IPS DF 6.9 (cell line): ENCODE results near the gene DOK1.

Source experiments
- DNase-seq: peaks from one replicate; pipeline ENCODE4 v3.0.0-alpha.2; 2013; ENCODE audit warnings: low read depth, low spot score
- H3K27ac ChIP-seq: one replicate; pipeline ENCODE4 v1.5.1; 2013; ENCODE audit warnings: low read length, control low read depth
- H3K27me3 ChIP-seq: 2 replicates; pipeline ENCODE4 v1.6.1; 2013; ENCODE audit warnings: mild to moderate bottlenecking, low read length; ENCODE audit not compliant: control insufficient read depth, insufficient read depth
- H3K36me3 ChIP-seq: 2 replicates; pipeline ENCODE4 v1.6.1; 2013; ENCODE audit warnings: low read length; ENCODE audit not compliant: control insufficient read depth, insufficient read depth
- H3K4me1 ChIP-seq: 2 replicates; pipeline ENCODE4 v1.6.1; 2013; ENCODE audit warnings: low read length; ENCODE audit not compliant: control insufficient read depth, insufficient read depth
- H3K4me3 ChIP-seq: 2 replicates; pipeline ENCODE4 v1.5.1; 2013; ENCODE audit warnings: mild to moderate bottlenecking, low read length
- H3K9me3 ChIP-seq: 2 replicates; pipeline ENCODE4 v1.6.1; 2013; ENCODE audit warnings: low read length, inconsistent platforms; ENCODE audit not compliant: control insufficient read depth, insufficient read depth
- WGBS: extraction: QIAGEN DNeasy Blood & Tissue Kit; methylation state at CpG from one replicate; pipeline ENCODE4 v1.1.7; 2013; ENCODE audit warnings: mixed read lengths, missing lambda C conversion rate; ENCODE audit not compliant: insufficient read length, insufficient coverage; 5-methylcytosine and 5-hydroxymethylcytosine counted together

Gene DOK1

DNA sequence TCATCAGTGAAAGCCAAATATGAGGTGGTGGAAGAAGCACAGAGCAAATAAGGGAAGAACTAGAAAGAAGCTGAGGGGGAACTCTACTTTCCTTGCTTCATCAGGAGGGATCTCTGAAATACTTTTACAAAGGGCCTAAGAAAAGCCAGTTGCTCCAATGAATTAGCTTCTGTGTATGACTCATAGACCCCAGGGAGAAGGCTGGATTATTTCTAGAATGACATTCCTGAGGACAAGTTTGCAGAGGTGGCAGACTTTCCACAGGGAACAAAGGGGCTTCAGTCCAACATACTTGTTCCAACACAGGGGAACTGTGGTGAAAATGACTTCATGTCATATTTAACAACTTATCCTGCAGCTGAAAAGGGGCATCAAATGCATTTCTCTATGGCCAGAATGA lies 29.0 kb downstream of the DOK1 start:
- Histone ChIP-seq H3K4me1 (no peaks in the 10 kb centered on the region), H3K36me3 (no peaks in the 10 kb centered on the region), H3K9me3 (no peaks in the 10 kb centered on the region), H3K4me3 (no peak overlapping the region), H3K27ac (no peak overlapping the region), H3K27me3 (no peaks in the 10 kb centered on the region)
- no peak for DNase-seq

GRCh38 chr2:74584088-74584645 lies 29.6 kb downstream of the DOK1 start:
- Histone ChIP-seq H3K9me3 (no peaks in the 10 kb centered on the region), H3K4me1 (no peaks in the 10 kb centered on the region), H3K27ac (no peak overlapping the region), H3K27me3 (no peaks in the 10 kb centered on the region), H3K4me3 (no peak overlapping the region), H3K36me3 (no peaks in the 10 kb centered on the region)
- no peak for DNase-seq
- WGBS = no CpG with 5 or more reads among the region's 2 CpGs

GRCh38 chr2:74585406-74586185 lies 31.1 kb downstream of the DOK1 start:
- no peaks in the 10 kb centered on the region for H3K27me3 ChIP-seq
- no peak for DNase-seq
- H3K27ac ChIP-seq = no peak overlapping the region
- no peaks in the 10 kb centered on the region for H3K4me1 ChIP-seq
- no CpG with 5 or more reads among the region's 4 CpGs for WGBS
- no peak overlapping the region for H3K4me3 ChIP-seq
- H3K36me3 ChIP-seq = no peaks in the 10 kb centered on the region
- no peaks in the 10 kb centered on the region for H3K9me3 ChIP-seq

GRCh38 chr2:74587664-74588277 lies 33.3 kb downstream of the DOK1 start:
- Histone ChIP-seq H3K27me3 (no peaks in the 10 kb centered on the region), H3K9me3 (no peaks in the 10 kb centered on the region), H3K36me3 (no peaks in the 10 kb centered on the region), H3K4me1 (no peaks in the 10 kb centered on the region), H3K27ac (no peak overlapping the region), H3K4me3 (no peak overlapping the region)
- WGBS = no CpG with 5 or more reads among the region's 6 CpGs
- peak; percentile 55 for DNase-seq

- H3K4me3 ChIP-seq = no peak overlapping the region
- no peak for DNase-seq
- no peaks in the 10 kb centered on the region for H3K4me1 ChIP-seq
- no peak overlapping the region for H3K27ac ChIP-seq
- no peaks in the 10 kb centered on the region for H3K27me3 ChIP-seq
- H3K36me3 ChIP-seq = no peaks in the 10 kb centered on the region
- no peaks in the 10 kb centered on the region for H3K9me3 ChIP-seq
- WGBS = no CpG with 5 or more reads among the region's 2 CpGs
Observed at GRCh38 chr2:74588664-74589063, 34.1 kb downstream of the DOK1 start.

DNA sequence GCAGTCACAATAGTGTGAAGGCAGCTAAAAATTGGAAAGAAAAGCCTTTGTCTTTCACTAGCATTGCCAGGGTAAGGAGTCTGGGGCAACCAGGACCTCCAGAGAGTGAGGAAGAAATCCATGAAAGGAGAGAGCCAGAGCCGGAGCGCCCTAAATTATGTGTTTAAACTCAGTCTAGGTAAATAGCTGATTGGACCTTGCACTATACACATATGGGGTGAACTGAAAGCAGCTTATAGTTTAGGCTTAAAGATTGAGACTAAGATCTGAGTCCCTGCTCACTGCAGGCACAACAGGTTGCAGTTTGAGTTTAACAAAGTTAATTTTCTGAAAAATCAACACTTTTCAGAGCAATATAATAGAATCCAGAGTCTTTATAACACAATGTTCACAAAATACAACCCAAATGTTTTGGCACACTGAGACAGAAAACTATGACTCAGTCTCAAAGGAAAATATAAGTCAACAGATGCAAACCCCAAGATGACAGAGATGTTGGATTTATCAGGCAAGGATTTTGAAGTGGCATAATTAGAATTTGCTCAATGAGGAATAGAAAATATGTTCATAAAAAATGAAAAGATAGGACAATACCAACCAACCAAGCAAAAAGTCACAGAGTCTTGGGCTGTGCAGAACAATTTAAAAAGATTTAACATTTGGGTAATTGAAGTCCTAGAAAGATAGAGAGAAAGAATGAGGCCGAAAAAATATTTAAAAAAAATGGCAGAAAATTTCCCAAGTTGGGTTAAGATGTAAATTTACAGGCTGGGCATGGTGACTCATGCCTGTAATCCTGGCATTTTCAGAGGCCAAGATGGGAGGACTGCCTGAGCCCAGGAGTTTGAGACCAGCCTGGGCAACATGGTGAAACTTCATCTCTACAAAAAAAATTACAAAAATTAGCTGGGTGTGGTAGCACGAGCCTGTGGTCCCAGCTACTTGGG lies 39.6 kb downstream of the DOK1 start:
- no peak overlapping the region for H3K27ac ChIP-seq
- H3K9me3 ChIP-seq = no peaks in the 10 kb centered on the region
- no peaks in the 10 kb centered on the region for H3K36me3 ChIP-seq
- WGBS = no CpG with 5 or more reads among the region's 4 CpGs
- no peaks in the 10 kb centered on the region for H3K4me1 ChIP-seq
- H3K4me3 ChIP-seq = no peak overlapping the region
- H3K27me3 ChIP-seq = no peaks in the 10 kb centered on the region
- DNase-seq = no peak

- Histone ChIP-seq H3K4me1 (no peaks in the 10 kb centered on the region), H3K27ac (no peak overlapping the region), H3K4me3 (no peak overlapping the region), H3K27me3 (no peaks in the 10 kb centered on the region), H3K9me3 (no peaks in the 10 kb centered on the region), H3K36me3 (no peaks in the 10 kb centered on the region)
- DNase-seq = no peak
- WGBS = no CpG with 5 or more reads among the region's 1 CpG
Observed at GRCh38 chr2:74596584-74596983, 42.1 kb downstream of the DOK1 start.

GRCh38 chr2:74597410-74597809 lies 42.9 kb downstream of the DOK1 start:
- WGBS = no CpG with 5 or more reads among the region's 1 CpG
- no peak for DNase-seq
- Histone ChIP-seq H3K36me3 (no peaks in the 10 kb centered on the region), H3K4me3 (no peak overlapping the region), H3K27ac (no peak overlapping the region), H3K27me3 (no peaks in the 10 kb centered on the region), H3K4me1 (no peaks in the 10 kb centered on the region), H3K9me3 (no peaks in the 10 kb centered on the region)

DNA sequence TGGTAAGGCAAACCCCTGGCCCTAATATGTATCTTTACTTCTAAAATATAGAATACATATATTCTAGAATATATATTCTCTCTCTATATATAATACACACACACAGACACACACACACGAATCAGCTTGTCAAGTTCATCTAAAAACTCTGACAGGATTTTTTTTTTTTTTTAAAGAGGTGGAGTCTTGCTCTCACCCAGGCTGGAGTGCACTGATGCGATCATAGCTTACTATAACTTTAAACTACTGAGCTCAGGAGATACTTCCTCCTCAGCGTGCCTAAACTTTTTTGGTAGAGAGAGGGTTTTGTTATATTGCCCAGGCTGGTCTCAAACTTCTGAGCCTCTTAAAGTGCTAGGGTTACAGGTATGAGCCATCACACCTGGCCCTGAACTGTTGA lies 45.2 kb downstream of the DOK1 start:
- no peak for DNase-seq
- H3K9me3 ChIP-seq = no peaks in the 10 kb centered on the region
- WGBS = no CpG with 5 or more reads among the region's 3 CpGs
- no peaks in the 10 kb centered on the region for H3K4me1 ChIP-seq
- no peaks in the 10 kb centered on the region for H3K36me3 ChIP-seq
- no peak overlapping the region for H3K27ac ChIP-seq
- no peak overlapping the region for H3K4me3 ChIP-seq
- H3K27me3 ChIP-seq = no peaks in the 10 kb centered on the region

DNA sequence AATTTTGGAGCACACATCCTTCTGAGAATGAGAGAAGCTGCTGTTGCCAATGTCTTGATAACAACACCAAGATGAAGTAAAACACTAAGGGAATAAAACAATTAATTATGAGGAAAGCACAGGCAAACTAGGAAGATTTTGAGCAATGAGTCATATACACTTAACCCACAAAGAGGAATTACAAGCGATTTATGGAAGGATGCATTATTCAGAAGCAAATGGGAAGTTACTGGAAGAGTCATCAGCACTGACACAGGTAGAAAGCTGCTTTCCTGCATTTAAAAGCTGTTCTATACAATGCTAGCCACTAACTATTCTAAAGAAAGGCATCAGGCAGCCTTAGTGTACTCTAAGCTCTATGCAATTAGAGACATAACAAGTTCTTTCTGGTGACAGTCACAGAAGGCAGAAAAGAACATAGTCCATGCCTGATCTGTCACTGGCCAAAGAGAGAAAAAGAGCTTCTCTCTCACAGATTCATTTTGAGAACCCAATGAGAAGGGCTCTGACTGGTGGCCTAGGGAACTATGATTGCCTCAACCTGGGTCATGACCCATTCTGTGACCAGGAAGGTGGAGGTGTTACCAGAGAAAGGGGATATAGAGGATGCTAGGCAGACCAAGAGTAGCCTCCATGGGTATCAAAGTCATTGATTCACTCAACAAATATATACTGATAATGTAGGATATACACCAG lies 48.2 kb downstream of the DOK1 start:
- H3K4me3 ChIP-seq = no peak overlapping the region
- no CpG with 5 or more reads among the region's 1 CpG for WGBS
- H3K36me3 ChIP-seq = no peaks in the 10 kb centered on the region
- no peak for DNase-seq
- no peaks in the 10 kb centered on the region for H3K9me3 ChIP-seq
- no peak overlapping the region for H3K27ac ChIP-seq
- no peaks in the 10 kb centered on the region for H3K4me1 ChIP-seq
- no peaks in the 10 kb centered on the region for H3K27me3 ChIP-seq
